Measurements from ENCODE around the gene THEM4. TPM values are rescaled to one million over a fixed set of nuclear protein-coding genes. Genes with fewer than 3 reads are reported as not detected.

THEM4 gene
- total and polyA plus RNA-seq, 12 donors: 13.9 to 32.5 (median 16.2) TPM

DNA sequence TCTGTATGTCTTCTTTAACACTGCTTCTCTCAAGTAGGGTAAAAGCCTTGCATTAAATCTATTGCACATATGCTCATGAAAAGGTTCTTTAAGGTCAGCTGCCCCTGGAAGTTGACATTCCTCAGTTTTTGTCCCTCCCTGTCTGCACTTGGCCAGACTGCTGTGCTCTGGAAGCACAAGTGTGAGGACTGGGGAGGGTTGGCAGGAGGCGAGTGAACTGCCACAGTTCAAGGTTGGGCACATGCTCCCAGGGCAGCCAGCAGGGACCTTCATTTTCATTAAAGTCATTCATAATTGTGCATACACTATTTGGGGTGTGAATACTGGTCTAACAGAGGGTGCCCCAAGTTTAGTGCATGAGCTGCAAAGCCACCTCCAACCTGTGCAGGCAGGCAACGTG, 44.9 kb downstream of the THEM4 start:
- WGBS, 2 donors: 14 to 31% methylated on average over 2 of the region's 2 CpGs
- no peaks in the 10 kb centered on the region for H3K36me3 ChIP-seq
- H3K4me1 ChIP-seq: peaks cover 0 to 12% (median 0%) of the 10 kb centered on the region in 9 donors
- no peak overlapping the region for H3K27ac ChIP-seq
- no peak overlapping the region for H3K4me3 ChIP-seq
- TF ChIP-seq, protein P1, sequence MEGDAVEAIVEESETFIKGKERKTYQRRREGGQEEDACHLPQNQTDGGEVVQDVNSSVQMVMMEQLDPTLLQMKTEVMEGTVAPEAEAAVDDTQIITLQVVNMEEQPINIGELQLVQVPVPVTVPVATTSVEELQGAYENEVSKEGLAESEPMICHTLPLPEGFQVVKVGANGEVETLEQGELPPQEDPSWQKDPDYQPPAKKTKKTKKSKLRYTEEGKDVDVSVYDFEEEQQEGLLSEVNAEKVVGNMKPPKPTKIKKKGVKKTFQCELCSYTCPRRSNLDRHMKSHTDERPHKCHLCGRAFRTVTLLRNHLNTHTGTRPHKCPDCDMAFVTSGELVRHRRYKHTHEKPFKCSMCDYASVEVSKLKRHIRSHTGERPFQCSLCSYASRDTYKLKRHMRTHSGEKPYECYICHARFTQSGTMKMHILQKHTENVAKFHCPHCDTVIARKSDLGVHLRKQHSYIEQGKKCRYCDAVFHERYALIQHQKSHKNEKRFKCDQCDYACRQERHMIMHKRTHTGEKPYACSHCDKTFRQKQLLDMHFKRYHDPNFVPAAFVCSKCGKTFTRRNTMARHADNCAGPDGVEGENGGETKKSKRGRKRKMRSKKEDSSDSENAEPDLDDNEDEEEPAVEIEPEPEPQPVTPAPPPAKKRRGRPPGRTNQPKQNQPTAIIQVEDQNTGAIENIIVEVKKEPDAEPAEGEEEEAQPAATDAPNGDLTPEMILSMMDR (IDR thresholded peaks at IDR 0.05): no peak
- DNase-seq (no peak), ATAC-seq (peak in 2 of 8 donors; percentile 37 to 51)
- H3K9me3 ChIP-seq: no peaks in the 10 kb centered on the region
- H3K27me3 ChIP-seq: no peaks in the 10 kb centered on the region
- intact Hi-C loops (cut with DNase I): no loop called here

DNA sequence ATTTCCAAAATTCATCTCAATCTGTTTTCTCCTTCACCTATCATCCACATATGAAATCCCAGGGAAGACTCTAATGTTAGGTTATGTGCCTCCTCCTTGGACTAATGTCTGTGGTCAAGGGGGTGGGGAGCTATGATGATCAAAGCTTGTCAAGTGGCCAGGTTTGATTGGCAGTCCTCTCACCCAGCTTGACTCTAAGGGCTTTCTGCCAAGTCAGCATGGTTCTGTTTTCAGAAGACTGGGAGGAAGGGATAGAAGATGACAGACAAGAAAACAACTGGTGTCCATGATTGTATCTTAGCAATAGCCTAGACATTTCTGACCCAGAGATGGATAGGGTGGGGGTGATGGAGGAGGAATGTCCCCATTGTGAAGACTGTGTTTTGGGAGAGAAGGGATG, 46.7 kb downstream of the THEM4 start:
- Histone ChIP-seq H3K36me3 (no peaks in the 10 kb centered on the region), H3K4me1 (peaks cover 0 to 14% (median 0%) of the 10 kb centered on the region in 9 donors), H3K9me3 (no peaks in the 10 kb centered on the region), H3K27ac (no peak overlapping the region), H3K4me3 (no peak overlapping the region), H3K27me3 (no peaks in the 10 kb centered on the region)
- DNase-seq (no peak), ATAC-seq (no peak)
- intact Hi-C loops (cut with DNase I): no loop called here
- TF ChIP-seq, protein P1 (IDR thresholded peaks at IDR 0.05): no peak

DNA sequence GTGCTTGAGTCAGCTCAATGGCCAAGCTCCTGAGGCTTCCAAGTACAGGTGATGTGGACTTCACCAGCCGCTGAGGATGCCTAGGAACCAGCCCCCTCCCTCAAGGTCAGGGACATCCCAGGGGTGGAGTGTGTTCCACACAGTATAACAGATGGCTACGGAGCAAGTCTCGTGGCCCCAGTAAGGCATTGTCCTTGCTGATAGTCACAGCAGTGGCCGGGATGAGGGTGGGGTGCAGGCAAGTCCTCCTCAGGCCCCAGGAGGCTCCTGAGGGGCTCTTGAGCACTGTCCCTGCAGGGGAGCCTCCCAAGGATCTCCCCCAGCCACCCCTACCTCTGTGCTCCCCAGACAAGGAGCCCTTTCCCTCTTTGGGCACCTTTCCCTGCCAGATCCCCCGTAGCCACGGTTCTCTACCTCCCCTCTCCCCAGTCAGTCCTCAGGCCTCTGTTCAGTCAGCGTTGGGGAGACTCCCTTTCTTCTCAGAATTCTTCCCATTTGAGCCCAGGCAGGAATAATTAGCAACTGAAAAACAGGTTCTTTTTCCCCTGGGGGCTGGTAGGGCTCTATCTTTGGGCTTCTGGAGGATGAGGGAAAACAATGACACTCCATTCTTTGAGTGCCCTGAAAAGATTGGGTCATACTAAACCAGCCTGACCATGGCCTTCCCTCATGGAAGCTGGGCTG, 48.7 kb downstream of the THEM4 start:
- Histone ChIP-seq H3K27me3 (no peaks in the 10 kb centered on the region), H3K4me3 (no peak overlapping the region), H3K27ac (no peak overlapping the region), H3K9me3 (no peaks in the 10 kb centered on the region), H3K4me1 (peaks cover 0 to 21% (median 2%) of the 10 kb centered on the region in 9 donors), H3K36me3 (no peaks in the 10 kb centered on the region)
- DNase-seq (no peak), ATAC-seq (peak in 1 of 8 donors; percentile 51)
- 72 to 77% methylated on average over 7 of the region's 7 CpGs for WGBS, 2 donors
- TF ChIP-seq, protein P1 (IDR thresholded peaks at IDR 0.05): no peak
- intact Hi-C loops (cut with DNase I): no loop called here

DNA sequence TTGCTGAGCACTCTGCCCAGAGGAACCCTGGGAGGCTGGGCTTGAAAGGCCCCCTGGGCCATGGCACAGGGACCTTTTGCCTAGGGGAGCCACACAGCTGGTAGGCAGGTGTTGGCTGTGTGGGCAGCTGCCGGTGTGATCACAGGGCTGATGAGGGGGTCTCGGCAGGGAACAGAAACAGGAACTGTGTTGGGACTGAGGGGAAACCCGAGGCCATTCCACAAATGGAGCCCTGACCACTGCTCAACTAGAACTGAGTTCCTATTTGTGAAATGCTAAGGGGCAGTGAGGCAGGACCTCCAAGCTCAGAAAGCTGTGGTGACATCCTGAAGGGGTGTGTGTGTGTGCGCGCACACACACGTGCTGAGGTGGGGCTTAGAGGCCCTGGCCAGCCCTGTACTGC, 49.4 kb downstream of the THEM4 start:
- 85 to 87% methylated on average over 6 of the region's 6 CpGs for WGBS, 2 donors
- H3K27me3 ChIP-seq: no peaks in the 10 kb centered on the region
- DNase-seq (no peak), ATAC-seq (no peak)
- TF ChIP-seq, protein P1 (IDR thresholded peaks at IDR 0.05): no peak
- no peaks in the 10 kb centered on the region for H3K9me3 ChIP-seq
- H3K4me3 ChIP-seq: no peak overlapping the region
- H3K36me3 ChIP-seq: no peaks in the 10 kb centered on the region
- peaks cover 0 to 25% (median 5%) of the 10 kb centered on the region in 9 donors for H3K4me1 ChIP-seq
- intact Hi-C loops (cut with DNase I): no loop called here
- H3K27ac ChIP-seq: no peak overlapping the region

Measured in heart right ventricle (tissue), 16 donors.